ENCODE measurements around the gene MAP4K4.

DNA sequence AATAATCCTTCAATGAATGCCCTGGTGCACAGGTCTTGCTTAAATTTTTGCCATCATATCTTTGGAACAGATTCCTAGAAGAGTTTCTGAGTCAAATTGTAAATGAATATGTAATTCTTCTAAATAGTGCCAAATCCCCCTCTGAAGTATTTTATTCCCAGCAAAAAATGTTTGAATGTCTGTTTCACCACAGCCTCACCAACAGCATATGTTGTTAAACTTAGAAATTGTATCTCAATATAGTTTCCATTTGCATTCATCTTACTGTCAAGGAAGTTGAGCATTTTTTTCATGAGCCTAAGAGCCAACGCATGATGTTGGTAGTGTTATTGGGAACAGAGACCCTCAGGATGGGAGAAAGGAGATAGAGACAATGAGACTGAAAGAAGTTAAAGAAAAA, 207.4 kb downstream of the MAP4K4 start:
- TF ChIP-seq POLR2A (IDR thresholded peaks at IDR 0.05) (no peak), POLR2AphosphoS5 (IDR thresholded peaks at IDR 0.05) (no peak), EP300 (IDR thresholded peaks at IDR 0.05) (no peak)
- TF ChIP-seq, protein P1, sequence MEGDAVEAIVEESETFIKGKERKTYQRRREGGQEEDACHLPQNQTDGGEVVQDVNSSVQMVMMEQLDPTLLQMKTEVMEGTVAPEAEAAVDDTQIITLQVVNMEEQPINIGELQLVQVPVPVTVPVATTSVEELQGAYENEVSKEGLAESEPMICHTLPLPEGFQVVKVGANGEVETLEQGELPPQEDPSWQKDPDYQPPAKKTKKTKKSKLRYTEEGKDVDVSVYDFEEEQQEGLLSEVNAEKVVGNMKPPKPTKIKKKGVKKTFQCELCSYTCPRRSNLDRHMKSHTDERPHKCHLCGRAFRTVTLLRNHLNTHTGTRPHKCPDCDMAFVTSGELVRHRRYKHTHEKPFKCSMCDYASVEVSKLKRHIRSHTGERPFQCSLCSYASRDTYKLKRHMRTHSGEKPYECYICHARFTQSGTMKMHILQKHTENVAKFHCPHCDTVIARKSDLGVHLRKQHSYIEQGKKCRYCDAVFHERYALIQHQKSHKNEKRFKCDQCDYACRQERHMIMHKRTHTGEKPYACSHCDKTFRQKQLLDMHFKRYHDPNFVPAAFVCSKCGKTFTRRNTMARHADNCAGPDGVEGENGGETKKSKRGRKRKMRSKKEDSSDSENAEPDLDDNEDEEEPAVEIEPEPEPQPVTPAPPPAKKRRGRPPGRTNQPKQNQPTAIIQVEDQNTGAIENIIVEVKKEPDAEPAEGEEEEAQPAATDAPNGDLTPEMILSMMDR (IDR thresholded peaks at IDR 0.05): no peak

All from suprapubic skin (tissue), 4 donors.